ENCODE results near the gene FBXL19. TPM values are rescaled to one million over a fixed set of nuclear protein-coding genes. Genes with fewer than 3 reads are reported as not detected.

The FBXL19 gene, protein sequence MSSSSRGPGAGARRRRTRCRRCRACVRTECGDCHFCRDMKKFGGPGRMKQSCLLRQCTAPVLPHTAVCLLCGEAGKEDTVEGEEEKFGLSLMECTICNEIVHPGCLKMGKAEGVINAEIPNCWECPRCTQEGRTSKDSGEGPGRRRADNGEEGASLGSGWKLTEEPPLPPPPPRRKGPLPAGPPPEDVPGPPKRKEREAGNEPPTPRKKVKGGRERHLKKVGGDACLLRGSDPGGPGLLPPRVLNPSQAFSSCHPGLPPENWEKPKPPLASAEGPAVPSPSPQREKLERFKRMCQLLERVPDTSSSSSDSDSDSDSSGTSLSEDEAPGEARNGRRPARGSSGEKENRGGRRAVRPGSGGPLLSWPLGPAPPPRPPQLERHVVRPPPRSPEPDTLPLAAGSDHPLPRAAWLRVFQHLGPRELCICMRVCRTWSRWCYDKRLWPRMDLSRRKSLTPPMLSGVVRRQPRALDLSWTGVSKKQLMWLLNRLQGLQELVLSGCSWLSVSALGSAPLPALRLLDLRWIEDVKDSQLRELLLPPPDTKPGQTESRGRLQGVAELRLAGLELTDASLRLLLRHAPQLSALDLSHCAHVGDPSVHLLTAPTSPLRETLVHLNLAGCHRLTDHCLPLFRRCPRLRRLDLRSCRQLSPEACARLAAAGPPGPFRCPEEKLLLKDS
- 13.1 and 14.5 TPM in 2 replicates for total RNA-seq
- 3.1 and 3.9 TPM in 2 replicates for polyA plus RNA-seq
- polyA plus RNA-seq (2012), result 9.6 and 12.5 TPM in 2 replicates
- polyA minus RNA-seq (ENCODE audit: low replicate concordance), result 6.6 and 7.8 TPM in 2 replicates

DNA sequence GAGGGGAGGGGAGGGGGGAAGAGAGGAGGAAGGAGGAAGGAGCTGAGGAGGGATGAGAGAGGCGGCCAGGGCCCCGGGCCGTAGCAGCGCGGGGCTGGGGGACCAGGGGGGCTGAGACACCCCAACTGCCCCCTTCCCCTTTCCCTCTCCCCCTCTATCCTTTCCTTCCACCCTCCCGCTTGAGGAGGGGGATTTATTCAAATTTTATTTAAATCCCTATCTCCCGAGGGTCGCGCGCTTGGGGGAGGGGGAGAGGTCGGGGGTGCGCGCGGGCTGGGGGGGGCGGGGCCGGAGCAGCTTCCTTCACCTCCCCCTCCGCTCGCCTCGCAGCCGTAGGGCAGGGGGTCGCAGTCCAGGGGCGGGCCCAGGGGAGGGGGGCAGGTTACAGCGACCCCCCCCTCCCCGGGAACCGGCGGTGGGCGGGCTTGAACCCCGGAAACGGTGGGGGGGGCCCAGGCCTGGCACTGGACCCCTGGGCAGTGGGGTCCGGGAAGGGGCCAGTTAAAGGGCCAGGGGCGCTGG, at the start of gene FBXL19:
TSS of gene FBXL19 (plus strand) at position 19 of the 522 bp plus-strand sequence. CDS start 2,183 bp downstream, outside the sequence.
- H2AFZ ChIP-seq (ENCODE audit: low read length), result peak within 1 kb of the TSS; percentile 100
- no peaks in the 10 kb centered on the region for H3K9me3 ChIP-seq (ENCODE audit: control insufficient read depth, insufficient read depth, low read depth, low read length)
- peak within 1 kb of the TSS; percentile 98 for H3K27ac ChIP-seq (ENCODE audit: insufficient read depth, low read length)
- H3K79me2 ChIP-seq (ENCODE audit: control insufficient read depth, insufficient read depth, low read length), result no peaks in the 10 kb centered on the region
- H3K27me3 ChIP-seq (ENCODE audit: control insufficient read depth, insufficient read depth, low read length), result no peaks in the 10 kb centered on the region
- H3K4me2 ChIP-seq (ENCODE audit: extremely low read depth, insufficient read depth, low read length), result peak within 1 kb of the TSS; percentile 96
- no peaks in the 10 kb centered on the region for H3K4me1 ChIP-seq (ENCODE audit: control insufficient read depth, extremely low read depth, insufficient read depth, low read length)
- H3K4me3 ChIP-seq (replicated peaks in 1 of 4; ENCODE audit: control extremely low read depth in 1 of 4, insufficient read depth in 1 of 4, low read depth in 3 of 4, low read length in 4 of 4), result peak within 1 kb of the TSS; percentile 79 to 100 (median 94)
- peak within 1 kb of the TSS; percentile 83 for H3K9ac ChIP-seq (ENCODE audit: insufficient read depth, low read length)
- TF ChIP-seq EZH2 (IDR thresholded peaks at IDR 0.05; ENCODE audit: low read length, missing control alignments), result no peak
- DNase-seq (ENCODE audit: low read depth in 2 of 2), result no peak
- no peaks in the 10 kb centered on the region for H4K20me1 ChIP-seq (ENCODE audit: control insufficient read depth, extremely low read depth, insufficient read depth, low read length)
- peaks cover 2% of the 10 kb centered on the region for H3K36me3 ChIP-seq (ENCODE audit: control insufficient read depth, insufficient read depth, low read length)

GRCh38 chr16:30874244-30874820, 49.0 kb upstream of the FBXL19 start:
- peaks cover 10% of the 10 kb centered on the region for H3K79me2 ChIP-seq (ENCODE audit: control insufficient read depth, insufficient read depth, low read length)
- DNase-seq (ENCODE audit: low read depth in 2 of 2), result no peak
- peak overlapping the region; percentile 77 for H2AFZ ChIP-seq (ENCODE audit: low read length)
- no peaks in the 10 kb centered on the region for H3K27me3 ChIP-seq (ENCODE audit: control insufficient read depth, insufficient read depth, low read length)
- H4K20me1 ChIP-seq (ENCODE audit: control insufficient read depth, extremely low read depth, insufficient read depth, low read length), result no peaks in the 10 kb centered on the region
- TF ChIP-seq EZH2 (IDR thresholded peaks at IDR 0.05; ENCODE audit: low read length, missing control alignments), result no peak
- TF ChIP-seq, protein P1, sequence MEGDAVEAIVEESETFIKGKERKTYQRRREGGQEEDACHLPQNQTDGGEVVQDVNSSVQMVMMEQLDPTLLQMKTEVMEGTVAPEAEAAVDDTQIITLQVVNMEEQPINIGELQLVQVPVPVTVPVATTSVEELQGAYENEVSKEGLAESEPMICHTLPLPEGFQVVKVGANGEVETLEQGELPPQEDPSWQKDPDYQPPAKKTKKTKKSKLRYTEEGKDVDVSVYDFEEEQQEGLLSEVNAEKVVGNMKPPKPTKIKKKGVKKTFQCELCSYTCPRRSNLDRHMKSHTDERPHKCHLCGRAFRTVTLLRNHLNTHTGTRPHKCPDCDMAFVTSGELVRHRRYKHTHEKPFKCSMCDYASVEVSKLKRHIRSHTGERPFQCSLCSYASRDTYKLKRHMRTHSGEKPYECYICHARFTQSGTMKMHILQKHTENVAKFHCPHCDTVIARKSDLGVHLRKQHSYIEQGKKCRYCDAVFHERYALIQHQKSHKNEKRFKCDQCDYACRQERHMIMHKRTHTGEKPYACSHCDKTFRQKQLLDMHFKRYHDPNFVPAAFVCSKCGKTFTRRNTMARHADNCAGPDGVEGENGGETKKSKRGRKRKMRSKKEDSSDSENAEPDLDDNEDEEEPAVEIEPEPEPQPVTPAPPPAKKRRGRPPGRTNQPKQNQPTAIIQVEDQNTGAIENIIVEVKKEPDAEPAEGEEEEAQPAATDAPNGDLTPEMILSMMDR (conservative IDR thresholded peaks at IDR 0.05 in 1 of 2, IDR thresholded peaks at IDR 0.05 in 1 of 2; ENCODE audit: low read depth in 1 of 2, low read length in 2 of 2), result no peak
- peak overlapping the region; percentile 61 for H3K4me2 ChIP-seq (ENCODE audit: extremely low read depth, insufficient read depth, low read length)
- H3K36me3 ChIP-seq (ENCODE audit: control insufficient read depth, insufficient read depth, low read length), result peaks cover 2% of the 10 kb centered on the region
- peak overlapping the region; percentile 77 for H3K27ac ChIP-seq (ENCODE audit: insufficient read depth, low read length)
- no peaks in the 10 kb centered on the region for H3K9me3 ChIP-seq (ENCODE audit: control insufficient read depth, insufficient read depth, low read depth, low read length)
- peaks cover 7% of the 10 kb centered on the region for H3K4me1 ChIP-seq (ENCODE audit: control insufficient read depth, extremely low read depth, insufficient read depth, low read length)
- H3K4me3 ChIP-seq (replicated peaks in 1 of 4; ENCODE audit: control extremely low read depth in 1 of 4, insufficient read depth in 1 of 4, low read depth in 3 of 4, low read length in 4 of 4), result peak overlapping the region; percentile 50 to 90 (median 78)
- H3K9ac ChIP-seq (ENCODE audit: insufficient read depth, low read length), result peak overlapping the region; percentile 74

DNA sequence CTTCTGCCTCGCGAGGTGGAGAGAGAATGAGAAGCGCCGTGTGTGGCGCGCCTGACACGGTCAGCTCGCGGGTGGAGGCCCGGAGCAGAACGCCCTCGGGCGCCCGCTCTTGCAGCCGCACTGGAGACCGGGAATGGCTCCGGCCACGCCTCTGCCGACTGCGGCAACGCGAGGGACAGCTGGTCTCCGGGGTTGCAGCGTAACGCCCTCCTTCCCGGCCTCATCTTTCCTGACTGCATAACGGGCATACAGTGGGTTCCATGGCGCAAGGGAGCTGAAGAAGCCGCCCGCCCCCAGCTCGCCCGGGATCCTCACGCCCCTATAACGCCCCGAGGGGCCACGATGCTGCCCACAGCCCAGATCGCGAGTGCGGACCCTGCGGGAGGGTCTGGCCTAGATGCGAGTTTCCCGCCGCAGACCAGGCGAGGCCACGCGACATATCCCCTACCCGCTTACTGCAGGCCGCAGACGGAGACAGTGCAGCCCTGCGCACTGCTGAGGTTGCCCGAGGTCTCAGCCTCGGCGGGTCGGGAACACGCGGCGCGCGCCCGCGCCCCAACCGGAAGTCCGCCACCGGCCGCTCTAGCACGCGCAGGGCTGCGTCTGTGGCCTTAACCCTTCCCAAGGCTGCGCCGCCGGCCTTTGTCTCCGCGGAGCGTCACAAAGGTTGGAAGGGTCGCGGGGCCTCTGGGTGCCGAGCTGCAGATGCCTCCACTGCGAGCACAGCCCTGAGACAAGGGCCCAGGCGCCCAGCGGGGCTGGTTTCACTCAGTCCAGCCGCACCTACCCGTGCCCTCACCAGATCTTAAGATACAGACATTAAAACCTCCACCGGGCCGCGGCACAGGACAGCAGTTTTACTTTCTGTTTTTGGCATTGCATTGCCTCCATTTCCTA, 48.3 kb upstream of the FBXL19 start:
- H3K4me1 ChIP-seq (ENCODE audit: control insufficient read depth, extremely low read depth, insufficient read depth, low read length), result peaks cover 7% of the 10 kb centered on the region
- peak overlapping the region; percentile 77 for H2AFZ ChIP-seq (ENCODE audit: low read length)

More for the DNA sequence above, 48.3 kb upstream of the FBXL19 start:
- H3K4me3 ChIP-seq (replicated peaks in 1 of 4; ENCODE audit: control extremely low read depth in 1 of 4, insufficient read depth in 1 of 4, low read depth in 3 of 4, low read length in 4 of 4), result peak overlapping the region; percentile 50 to 90 (median 78)
- H3K9ac ChIP-seq (ENCODE audit: insufficient read depth, low read length), result peak overlapping the region; percentile 74
- DNase-seq (ENCODE audit: low read depth in 2 of 2), result peak; percentile 90
- no peaks in the 10 kb centered on the region for H4K20me1 ChIP-seq (ENCODE audit: control insufficient read depth, extremely low read depth, insufficient read depth, low read length)
- TF ChIP-seq EZH2 (IDR thresholded peaks at IDR 0.05; ENCODE audit: low read length, missing control alignments), result no peak
- TF ChIP-seq, protein P1 (conservative IDR thresholded peaks at IDR 0.05 in 1 of 2, IDR thresholded peaks at IDR 0.05 in 1 of 2; ENCODE audit: low read depth in 1 of 2, low read length in 2 of 2), result no peak
- peaks cover 2% of the 10 kb centered on the region for H3K36me3 ChIP-seq (ENCODE audit: control insufficient read depth, insufficient read depth, low read length)
- H3K9me3 ChIP-seq (ENCODE audit: control insufficient read depth, insufficient read depth, low read depth, low read length), result no peaks in the 10 kb centered on the region
- no peaks in the 10 kb centered on the region for H3K27me3 ChIP-seq (ENCODE audit: control insufficient read depth, insufficient read depth, low read length)
- H3K27ac ChIP-seq (ENCODE audit: insufficient read depth, low read length), result peak overlapping the region; percentile 77
- peaks cover 10% of the 10 kb centered on the region for H3K79me2 ChIP-seq (ENCODE audit: control insufficient read depth, insufficient read depth, low read length)
- peak overlapping the region; percentile 87 for H3K4me2 ChIP-seq (ENCODE audit: extremely low read depth, insufficient read depth, low read length)

Data from fibroblast of lung (primary cell).